ENCODE measurements around the gene B4GALNT3. TPM values are rescaled to one million over a fixed set of nuclear protein-coding genes. Genes with fewer than 3 reads are reported as not detected.

Gene B4GALNT3
- total and polyA plus RNA-seq, 10 of the 15 experiments (the other 5 are each of a cell fraction or from before 2014, with no cell fraction given), result 0.05 to 4.2 (median 2.7) TPM; not detected in 1

DNA sequence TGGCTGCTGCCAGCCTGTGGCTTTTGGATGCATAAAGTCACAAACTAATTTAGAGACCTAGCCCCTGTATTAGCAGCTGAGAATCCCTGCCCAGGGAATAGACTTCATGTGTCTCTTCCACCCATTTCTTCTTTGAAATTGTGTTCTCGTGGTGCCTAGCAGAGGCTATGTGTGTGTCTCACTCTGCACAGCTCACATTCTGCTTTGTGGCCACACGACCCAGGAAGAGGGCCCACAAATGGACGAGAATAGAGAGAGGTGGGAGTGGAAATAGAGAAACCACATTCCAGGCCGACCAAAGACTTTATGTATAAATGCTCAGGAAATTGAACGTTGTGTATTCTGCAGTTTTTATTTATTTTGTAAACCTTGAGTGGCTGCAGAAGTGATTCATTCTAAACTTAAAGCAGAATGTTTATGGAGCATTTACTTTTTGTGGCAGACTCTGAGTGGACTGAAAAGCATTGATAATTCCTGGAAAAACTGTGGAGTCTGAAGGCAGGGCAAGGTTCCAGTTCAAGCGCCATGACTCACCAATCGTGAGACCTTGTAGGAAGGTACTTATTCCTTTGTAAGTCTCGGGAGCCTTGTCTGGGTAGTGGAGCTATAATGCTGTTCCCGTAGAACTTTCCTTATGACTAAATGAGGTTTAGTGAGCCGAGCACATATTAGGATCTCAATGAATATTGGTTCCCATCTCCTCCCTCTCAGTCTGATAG, 9.1 kb downstream of the B4GALNT3 start (continued):
- TF ChIP-seq, protein P1, sequence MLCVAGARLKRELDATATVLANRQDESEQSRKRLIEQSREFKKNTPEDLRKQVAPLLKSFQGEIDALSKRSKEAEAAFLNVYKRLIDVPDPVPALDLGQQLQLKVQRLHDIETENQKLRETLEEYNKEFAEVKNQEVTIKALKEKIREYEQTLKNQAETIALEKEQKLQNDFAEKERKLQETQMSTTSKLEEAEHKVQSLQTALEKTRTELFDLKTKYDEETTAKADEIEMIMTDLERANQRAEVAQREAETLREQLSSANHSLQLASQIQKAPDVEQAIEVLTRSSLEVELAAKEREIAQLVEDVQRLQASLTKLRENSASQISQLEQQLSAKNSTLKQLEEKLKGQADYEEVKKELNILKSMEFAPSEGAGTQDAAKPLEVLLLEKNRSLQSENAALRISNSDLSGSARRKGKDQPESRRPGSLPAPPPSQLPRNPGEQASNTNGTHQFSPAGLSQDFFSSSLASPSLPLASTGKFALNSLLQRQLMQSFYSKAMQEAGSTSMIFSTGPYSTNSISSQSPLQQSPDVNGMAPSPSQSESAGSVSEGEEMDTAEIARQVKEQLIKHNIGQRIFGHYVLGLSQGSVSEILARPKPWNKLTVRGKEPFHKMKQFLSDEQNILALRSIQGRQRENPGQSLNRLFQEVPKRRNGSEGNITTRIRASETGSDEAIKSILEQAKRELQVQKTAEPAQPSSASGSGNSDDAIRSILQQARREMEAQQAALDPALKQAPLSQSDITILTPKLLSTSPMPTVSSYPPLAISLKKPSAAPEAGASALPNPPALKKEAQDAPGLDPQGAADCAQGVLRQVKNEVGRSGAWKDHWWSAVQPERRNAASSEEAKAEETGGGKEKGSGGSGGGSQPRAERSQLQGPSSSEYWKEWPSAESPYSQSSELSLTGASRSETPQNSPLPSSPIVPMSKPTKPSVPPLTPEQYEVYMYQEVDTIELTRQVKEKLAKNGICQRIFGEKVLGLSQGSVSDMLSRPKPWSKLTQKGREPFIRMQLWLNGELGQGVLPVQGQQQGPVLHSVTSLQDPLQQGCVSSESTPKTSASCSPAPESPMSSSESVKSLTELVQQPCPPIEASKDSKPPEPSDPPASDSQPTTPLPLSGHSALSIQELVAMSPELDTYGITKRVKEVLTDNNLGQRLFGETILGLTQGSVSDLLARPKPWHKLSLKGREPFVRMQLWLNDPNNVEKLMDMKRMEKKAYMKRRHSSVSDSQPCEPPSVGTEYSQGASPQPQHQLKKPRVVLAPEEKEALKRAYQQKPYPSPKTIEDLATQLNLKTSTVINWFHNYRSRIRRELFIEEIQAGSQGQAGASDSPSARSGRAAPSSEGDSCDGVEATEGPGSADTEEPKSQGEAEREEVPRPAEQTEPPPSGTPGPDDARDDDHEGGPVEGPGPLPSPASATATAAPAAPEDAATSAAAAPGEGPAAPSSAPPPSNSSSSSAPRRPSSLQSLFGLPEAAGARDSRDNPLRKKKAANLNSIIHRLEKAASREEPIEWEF (IDR thresholded peaks at IDR 0.05; ENCODE audit: insufficient replicate concordance, low read depth, low read length), result no peak
- TF ChIP-seq NR2F1 (conservative IDR thresholded peaks at IDR 0.05), result no peak
- TF ChIP-seq, protein P2, sequence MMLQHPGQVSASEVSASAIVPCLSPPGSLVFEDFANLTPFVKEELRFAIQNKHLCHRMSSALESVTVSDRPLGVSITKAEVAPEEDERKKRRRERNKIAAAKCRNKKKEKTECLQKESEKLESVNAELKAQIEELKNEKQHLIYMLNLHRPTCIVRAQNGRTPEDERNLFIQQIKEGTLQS (IDR thresholded peaks at IDR 0.05; ENCODE audit: borderline replicate concordance, extremely low read depth, low read depth, low read length), result no peak
- TF ChIP-seq, protein P3, sequence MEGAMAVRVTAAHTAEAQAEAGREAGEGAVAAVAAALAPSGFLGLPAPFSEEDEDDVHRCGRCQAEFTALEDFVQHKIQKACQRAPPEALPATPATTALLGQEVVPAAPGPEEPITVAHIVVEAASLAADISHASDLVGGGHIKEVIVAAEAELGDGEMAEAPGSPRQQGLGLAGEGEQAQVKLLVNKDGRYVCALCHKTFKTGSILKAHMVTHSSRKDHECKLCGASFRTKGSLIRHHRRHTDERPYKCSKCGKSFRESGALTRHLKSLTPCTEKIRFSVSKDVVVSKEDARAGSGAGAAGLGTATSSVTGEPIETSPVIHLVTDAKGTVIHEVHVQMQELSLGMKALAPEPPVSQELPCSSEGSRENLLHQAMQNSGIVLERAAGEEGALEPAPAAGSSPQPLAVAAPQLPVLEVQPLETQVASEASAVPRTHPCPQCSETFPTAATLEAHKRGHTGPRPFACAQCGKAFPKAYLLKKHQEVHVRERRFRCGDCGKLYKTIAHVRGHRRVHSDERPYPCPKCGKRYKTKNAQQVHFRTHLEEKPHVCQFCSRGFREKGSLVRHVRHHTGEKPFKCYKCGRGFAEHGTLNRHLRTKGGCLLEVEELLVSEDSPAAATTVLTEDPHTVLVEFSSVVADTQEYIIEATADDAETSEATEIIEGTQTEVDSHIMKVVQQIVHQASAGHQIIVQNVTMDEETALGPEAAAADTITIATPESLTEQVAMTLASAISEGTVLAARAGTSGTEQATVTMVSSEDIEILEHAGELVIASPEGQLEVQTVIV (IDR thresholded peaks at IDR 0.05; ENCODE audit: borderline replicate concordance, partially characterized antibody), result no peak
- no peak for TF ChIP-seq SREBF2 (IDR thresholded peaks at IDR 0.05; ENCODE audit: low read length)
- TF ChIP-seq EZH2 (IDR thresholded peaks at IDR 0.05; ENCODE audit: borderline replicate concordance, control insufficient read depth, low read depth, low read length), result no peak
- TF ChIP-seq RELA (IDR thresholded peaks at IDR 0.05; ENCODE audit: borderline replicate concordance, partially characterized antibody), result no peak

Measured in GM12878 (cell line).